ENCODE measurements around the gene IRF2BP1.
"Not testable (repeated sequence)": the region's sequence is repeated elsewhere in the genome, so short reads cannot be mapped to it uniquely, and the experiment has no call there.

- not testable (repeated sequence) for TF ChIP-seq CTCF (conservative IDR thresholded peaks at IDR 0.05; ENCODE audit: low read depth, low read length); EZH2 (IDR thresholded peaks at IDR 0.05; ENCODE audit: borderline replicate concordance, low read depth, low read length, poor library complexity, severe bottlenecking)
These were observed 10.2 kb upstream of the IRF2BP1 start for GRCh38 chr19:45895983-45896599.
